ENCODE results near the gene LRRC46. TPM values are rescaled to one million over a fixed set of nuclear protein-coding genes. Genes with fewer than 3 reads are reported as not detected.

The LRRC46 gene
- total RNA-seq, 1 experiment from 2014 or later = 0.39 TPM

DNA sequence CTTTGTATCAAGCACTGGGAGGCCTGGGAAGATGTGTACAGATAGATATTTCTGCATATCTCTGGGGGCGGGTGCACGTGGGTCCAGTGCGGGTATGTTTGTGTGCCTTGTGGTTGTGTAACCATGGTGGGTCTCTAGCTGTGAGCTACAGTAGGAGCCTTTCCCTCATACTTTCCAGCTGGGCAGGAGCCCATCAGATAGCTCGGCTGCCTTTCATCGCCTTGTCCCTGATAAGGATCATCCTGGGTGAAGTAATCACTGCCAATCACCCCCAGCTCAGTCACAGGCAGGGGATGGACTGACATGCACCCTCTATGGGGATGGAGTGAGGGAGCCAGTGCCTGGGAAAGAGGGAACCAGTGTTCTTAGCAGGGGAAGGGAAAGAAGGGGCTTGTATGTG, 12.8 kb downstream of the LRRC46 start:
- H3K9me3 Mint-ChIP-seq = no peaks in the 10 kb centered on the region
- TF ChIP-seq GABPB1 (CRISPR knock-in tag; IDR thresholded peaks at IDR 0.05) = peak; percentile 40; the same call in 1 of the 2 replicates
- TF ChIP-seq, protein P1, sequence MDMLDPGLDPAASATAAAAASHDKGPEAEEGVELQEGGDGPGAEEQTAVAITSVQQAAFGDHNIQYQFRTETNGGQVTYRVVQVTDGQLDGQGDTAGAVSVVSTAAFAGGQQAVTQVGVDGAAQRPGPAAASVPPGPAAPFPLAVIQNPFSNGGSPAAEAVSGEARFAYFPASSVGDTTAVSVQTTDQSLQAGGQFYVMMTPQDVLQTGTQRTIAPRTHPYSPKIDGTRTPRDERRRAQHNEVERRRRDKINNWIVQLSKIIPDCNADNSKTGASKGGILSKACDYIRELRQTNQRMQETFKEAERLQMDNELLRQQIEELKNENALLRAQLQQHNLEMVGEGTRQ (CRISPR knock-in tag; IDR thresholded peaks at IDR 0.05) = no peak
- ChIA-PET POLR2A (no interaction called here), CTCF (interaction anchor here (1.1 to 19.3 kb wide), 5 partner anchors 9 to 126 kb away, joined by 3 to 1122 read pairs (median 29); partner anchors contain the start of genes CDK5RAP3 and SP2)
- no peak overlapping the region for H3K4me3 Mint-ChIP-seq
- DNase-seq (ENCODE audit: low spot score) (no peak), ATAC-seq (no peak)
- no peaks in the 10 kb centered on the region for H3K36me3 Mint-ChIP-seq
- peaks cover 52% of the 10 kb centered on the region for H3K27me3 Mint-ChIP-seq (ENCODE audit: low read depth)
- no peak overlapping the region for H3K27ac Mint-ChIP-seq
- H3K4me1 Mint-ChIP-seq = peaks cover 51% of the 10 kb centered on the region

- TF ChIP-seq, protein P2, sequence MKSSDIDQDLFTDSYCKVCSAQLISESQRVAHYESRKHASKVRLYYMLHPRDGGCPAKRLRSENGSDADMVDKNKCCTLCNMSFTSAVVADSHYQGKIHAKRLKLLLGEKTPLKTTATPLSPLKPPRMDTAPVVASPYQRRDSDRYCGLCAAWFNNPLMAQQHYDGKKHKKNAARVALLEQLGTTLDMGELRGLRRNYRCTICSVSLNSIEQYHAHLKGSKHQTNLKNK (CRISPR knock-in tag; IDR thresholded peaks at IDR 0.05) = no peak
- TF ChIP-seq CTCF (IDR thresholded peaks at IDR 0.05) = no peak
- TF ChIP-seq NFATC4 (CRISPR knock-in tag; IDR thresholded peaks at IDR 0.05) = no peak
- no peak for TF ChIP-seq OVOL2 (CRISPR knock-in tag; IDR thresholded peaks at IDR 0.05; ENCODE audit: borderline replicate concordance)
- TF ChIP-seq, protein P3, sequence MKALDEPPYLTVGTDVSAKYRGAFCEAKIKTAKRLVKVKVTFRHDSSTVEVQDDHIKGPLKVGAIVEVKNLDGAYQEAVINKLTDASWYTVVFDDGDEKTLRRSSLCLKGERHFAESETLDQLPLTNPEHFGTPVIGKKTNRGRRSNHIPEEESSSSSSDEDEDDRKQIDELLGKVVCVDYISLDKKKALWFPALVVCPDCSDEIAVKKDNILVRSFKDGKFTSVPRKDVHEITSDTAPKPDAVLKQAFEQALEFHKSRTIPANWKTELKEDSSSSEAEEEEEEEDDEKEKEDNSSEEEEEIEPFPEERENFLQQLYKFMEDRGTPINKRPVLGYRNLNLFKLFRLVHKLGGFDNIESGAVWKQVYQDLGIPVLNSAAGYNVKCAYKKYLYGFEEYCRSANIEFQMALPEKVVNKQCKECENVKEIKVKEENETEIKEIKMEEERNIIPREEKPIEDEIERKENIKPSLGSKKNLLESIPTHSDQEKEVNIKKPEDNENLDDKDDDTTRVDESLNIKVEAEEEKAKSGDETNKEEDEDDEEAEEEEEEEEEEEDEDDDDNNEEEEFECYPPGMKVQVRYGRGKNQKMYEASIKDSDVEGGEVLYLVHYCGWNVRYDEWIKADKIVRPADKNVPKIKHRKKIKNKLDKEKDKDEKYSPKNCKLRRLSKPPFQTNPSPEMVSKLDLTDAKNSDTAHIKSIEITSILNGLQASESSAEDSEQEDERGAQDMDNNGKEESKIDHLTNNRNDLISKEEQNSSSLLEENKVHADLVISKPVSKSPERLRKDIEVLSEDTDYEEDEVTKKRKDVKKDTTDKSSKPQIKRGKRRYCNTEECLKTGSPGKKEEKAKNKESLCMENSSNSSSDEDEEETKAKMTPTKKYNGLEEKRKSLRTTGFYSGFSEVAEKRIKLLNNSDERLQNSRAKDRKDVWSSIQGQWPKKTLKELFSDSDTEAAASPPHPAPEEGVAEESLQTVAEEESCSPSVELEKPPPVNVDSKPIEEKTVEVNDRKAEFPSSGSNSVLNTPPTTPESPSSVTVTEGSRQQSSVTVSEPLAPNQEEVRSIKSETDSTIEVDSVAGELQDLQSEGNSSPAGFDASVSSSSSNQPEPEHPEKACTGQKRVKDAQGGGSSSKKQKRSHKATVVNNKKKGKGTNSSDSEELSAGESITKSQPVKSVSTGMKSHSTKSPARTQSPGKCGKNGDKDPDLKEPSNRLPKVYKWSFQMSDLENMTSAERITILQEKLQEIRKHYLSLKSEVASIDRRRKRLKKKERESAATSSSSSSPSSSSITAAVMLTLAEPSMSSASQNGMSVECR (CRISPR knock-in tag; IDR thresholded peaks at IDR 0.05; ENCODE audit: borderline replicate concordance) = no peak
- no peak for TF ChIP-seq GABPB1 (CRISPR knock-in tag; IDR thresholded peaks at IDR 0.05)
- TF ChIP-seq ZSCAN18 (CRISPR knock-in tag; IDR thresholded peaks at IDR 0.05) = no peak
- TF ChIP-seq ZNF416 (CRISPR knock-in tag; IDR thresholded peaks at IDR 0.05) = no peak
- no peak for TF ChIP-seq ERG (CRISPR knock-in tag; IDR thresholded peaks at IDR 0.05)
- H3K4me3 Mint-ChIP-seq = no peak overlapping the region
- peaks cover 50% of the 10 kb centered on the region for H3K4me1 Mint-ChIP-seq
- ChIA-PET CTCF (interaction anchor here (1.2 to 19.3 kb wide), 4 partner anchors 8 to 125 kb away, joined by 3 to 1122 read pairs (median 18); partner anchors contain the start of genes CDK5RAP3 and SP2), POLR2A (no interaction called here)
- DNase-seq (ENCODE audit: low spot score) (no peak), ATAC-seq (no peak)
- no peaks in the 10 kb centered on the region for H3K9me3 Mint-ChIP-seq
- no peak overlapping the region for H3K27ac Mint-ChIP-seq
- no peaks in the 10 kb centered on the region for H3K36me3 Mint-ChIP-seq
- peaks cover 60% of the 10 kb centered on the region for H3K27me3 Mint-ChIP-seq (ENCODE audit: low read depth)
These were observed 13.6 kb downstream of the LRRC46 start for GRCh38 chr17:47844814-47845715.
